ENCODE data around the gene BTBD3. TPM values are rescaled to one million over a fixed set of nuclear protein-coding genes. Genes with fewer than 3 reads are reported as not detected.

The BTBD3 gene
- total RNA-seq, 1 donor, result 32.9 TPM

GRCh38 chr20:11912659-11913415 is 4.9 kb upstream of the BTBD3 start:
- DNase-seq (ENCODE audit: low read depth in 2 of 3, low spot score in 2 of 3), result no peak

- peak in 1 of 3 donors; percentile 10 for DNase-seq (ENCODE audit: low read depth in 2 of 3, low spot score in 2 of 3)
Measured at GRCh38 chr20:11918391-11918845, 725 bp downstream of the BTBD3 start.

- peak in 1 of 3 donors; percentile 63 for DNase-seq (ENCODE audit: low read depth in 2 of 3, low spot score in 2 of 3)
Measured at GRCh38 chr20:11918981-11919380, 1.3 kb downstream of the BTBD3 start.

DNA sequence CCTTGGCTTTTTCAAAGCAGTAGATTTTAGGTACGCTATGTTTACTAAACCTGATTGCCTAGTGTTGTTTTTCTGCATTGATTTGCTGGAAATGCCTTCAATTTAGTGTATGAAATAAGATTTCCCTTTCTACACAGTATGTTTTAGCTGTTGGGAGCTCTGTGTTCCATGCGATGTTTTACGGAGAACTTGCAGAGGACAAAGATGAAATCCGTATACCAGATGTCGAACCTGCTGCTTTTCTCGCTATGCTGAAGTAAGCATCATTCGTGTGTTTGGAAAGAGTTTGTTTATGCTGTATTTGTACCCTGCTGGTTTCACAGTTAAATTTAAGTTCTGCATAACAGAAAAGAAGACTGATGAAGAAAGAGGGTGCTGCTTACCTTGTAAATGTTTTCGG is 1.9 kb downstream of the BTBD3 start:
- DNase-seq (ENCODE audit: low read depth in 2 of 3, low spot score in 2 of 3), result no peak

DNA sequence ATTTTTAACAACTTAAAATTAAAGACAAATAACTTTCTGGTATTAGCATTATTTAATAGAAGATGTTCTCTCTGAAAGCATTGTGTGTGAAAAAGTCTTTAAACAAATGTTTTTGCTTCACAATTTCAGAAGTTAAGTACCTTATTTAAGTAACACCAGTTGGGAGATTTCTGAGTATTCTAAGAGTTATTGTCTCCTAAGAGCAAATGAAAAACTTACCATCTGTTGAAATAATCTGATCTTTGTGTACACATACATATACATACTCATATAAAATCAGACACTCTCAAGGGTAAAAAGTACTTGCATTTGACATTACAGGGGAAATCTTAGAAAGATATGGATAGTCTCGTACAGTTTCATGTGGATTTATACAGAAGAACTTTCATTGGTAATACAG is 2.4 kb downstream of the BTBD3 start:
- DNase-seq (ENCODE audit: low read depth in 2 of 3, low spot score in 2 of 3), result no peak

- DNase-seq (ENCODE audit: low read depth in 2 of 3, low spot score in 2 of 3), result no peak
Measured at GRCh38 chr20:11921321-11921720, 3.6 kb downstream of the BTBD3 start.

- no peak for DNase-seq (ENCODE audit: low read depth in 2 of 3, low spot score in 2 of 3)
Measured at GRCh38 chr20:11922561-11922960, 4.9 kb downstream of the BTBD3 start.

DNA sequence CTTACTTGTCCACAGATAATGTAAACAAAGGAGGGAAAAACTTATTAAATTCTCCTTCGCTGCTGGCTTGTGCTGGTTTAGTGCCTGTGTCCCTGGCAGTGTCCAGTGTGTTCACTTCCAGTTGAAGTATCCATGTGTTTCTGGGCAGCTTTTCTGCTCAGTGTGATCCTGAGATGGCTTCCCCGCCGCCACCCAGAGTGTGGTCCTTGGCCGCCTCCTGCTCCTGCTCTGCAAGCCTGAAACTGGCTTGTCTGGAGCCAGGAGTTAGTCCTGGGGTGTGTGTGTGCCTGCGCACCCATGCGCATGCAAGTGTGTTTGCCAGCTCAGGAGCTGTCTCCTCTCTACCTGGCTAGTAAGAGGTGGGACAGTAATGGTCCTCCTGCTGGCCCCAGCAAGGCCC is 7.2 kb downstream of the BTBD3 start:
- DNase-seq (ENCODE audit: low read depth in 2 of 3, low spot score in 2 of 3), result no peak

DNA sequence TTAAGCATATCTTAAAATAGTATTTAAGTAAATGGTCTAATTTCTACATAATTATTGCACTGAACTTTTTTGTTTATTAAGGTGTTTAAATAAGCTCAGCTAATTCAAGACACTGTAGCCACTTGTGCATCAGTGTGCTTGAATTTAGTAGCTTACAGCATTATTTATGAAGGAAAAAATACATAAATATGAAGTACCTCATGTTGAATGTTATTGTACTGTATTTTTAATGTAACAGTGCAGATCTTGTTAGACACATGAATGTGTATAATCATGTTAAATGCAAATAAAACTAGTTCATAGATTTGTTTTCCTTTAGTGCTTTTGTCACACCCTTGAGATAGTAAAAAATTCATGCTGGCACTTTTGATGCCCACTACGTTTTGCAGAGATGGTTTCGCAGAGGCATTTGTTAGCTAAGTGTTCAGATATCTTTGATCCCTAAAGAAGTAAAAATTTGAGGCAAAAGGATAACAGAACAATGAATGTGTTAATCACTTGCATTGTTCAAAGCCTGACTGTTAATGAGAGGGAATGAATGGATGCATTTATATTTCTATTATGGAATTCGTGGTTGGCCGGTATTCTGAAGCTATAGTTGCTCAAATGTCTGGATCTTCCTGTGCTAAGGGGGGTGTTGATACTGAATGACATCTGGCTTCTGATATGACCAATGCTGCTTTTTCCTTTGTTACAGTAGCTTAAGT is 8.8 kb downstream of the BTBD3 start:
- no peak for DNase-seq (ENCODE audit: low read depth in 2 of 3, low spot score in 2 of 3)

GRCh38 chr20:11929947-11930346 is 12.3 kb downstream of the BTBD3 start:
- no peak for DNase-seq (ENCODE audit: low read depth in 2 of 3, low spot score in 2 of 3)

DNA sequence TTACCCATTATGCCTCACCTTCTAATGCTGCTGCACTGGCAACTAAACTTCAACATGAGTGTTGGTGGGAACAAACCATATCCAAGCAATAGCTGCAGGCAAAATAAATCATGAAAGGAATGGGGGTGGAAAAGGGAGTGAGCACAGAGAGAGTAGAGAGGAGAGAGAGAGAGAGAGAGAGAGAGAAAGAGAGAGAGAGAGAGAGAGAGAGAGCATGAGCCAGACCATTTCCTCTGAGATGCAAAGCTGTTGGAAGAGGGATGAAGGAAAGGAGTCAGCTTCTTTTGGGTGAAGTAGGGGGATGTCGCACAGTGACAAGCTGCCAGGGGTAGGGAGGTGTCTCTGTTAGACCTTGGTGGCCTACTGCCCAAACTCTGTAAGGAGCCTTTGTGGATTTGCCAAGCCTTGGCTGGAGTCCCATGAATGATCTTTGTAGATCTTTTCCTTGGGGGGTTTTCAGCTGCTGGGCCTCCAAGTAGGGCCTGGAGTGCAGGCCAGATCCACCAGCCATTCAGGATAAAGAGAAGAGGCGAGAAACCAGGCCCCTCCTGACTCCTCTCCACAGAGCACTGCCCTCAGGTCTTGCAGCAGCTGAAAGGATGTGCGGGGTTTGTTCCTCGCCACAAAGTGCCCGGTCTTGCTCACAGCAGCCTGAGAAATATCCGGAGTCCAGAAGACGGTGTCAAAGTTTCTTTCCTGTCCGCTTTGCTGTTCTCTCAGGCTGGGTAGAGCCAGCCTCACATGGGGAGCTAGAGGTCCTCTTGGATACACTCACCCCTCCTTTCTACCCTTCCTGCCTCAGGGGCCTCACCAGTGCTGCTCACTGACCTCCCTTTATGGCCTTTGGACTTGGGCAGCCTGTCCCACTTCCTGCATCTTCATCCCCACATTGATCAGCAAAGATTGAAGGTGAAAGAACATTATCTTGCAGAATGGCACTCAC is 17.8 kb downstream of the BTBD3 start:
- no peak for DNase-seq (ENCODE audit: low read depth in 2 of 3, low spot score in 2 of 3)

DNA sequence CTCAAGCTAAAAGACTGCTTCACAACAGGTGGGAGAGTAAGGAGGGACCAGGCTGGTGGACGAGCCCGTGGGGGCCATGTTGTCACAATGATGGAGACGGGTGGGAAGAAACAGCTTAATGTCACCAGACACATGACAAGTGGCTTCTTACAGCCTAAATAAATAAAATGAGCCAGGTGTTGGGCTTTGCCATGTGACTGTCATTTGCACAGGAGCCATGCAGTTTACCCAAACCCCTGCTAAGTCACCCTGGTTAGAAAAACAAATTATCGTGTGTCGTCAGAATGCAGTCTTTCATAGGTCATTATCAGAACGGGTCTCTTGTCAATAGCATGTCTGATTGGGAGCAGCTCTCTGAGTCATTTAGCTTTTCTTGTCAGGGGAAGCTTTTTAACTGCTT is 18.5 kb downstream of the BTBD3 start:
- no peak for DNase-seq (ENCODE audit: low read depth in 2 of 3, low spot score in 2 of 3)

GRCh38 chr20:11937230-11937629 is 19.5 kb downstream of the BTBD3 start:
- DNase-seq (ENCODE audit: low read depth in 2 of 3, low spot score in 2 of 3), result no peak

DNA sequence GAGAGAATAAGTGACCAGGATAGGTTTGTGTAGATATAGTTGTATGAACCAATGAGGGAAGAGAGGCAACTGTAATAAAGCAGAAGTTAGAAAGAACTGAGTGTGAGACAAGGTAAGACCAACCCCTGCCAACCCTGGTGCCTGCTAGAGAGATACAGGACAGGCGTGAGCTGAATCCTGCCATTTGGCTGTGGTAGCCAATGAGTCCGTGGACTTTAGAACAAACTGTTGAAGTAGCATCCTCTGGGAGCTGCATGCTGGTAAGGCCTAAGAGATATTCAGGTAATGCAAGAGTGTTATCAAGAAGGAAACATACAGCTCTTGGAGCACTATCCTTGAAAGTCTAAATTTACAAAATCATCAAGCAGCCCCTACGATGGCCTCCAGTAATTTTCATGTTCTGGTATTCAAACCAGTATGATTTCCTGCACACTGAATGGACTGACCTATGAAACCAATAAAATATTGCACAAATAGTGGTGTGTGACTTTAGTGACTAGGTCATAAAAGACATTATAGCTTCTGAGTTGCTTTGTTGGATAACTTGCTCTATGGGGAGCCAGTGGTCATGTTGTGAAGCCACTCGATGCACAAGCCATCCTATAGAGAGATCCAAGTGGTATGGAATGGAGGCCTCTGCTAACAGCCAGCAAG is 24.0 kb downstream of the BTBD3 start:
- no peak for DNase-seq (ENCODE audit: low read depth in 2 of 3, low spot score in 2 of 3)

- no peak for DNase-seq (ENCODE audit: low read depth in 2 of 3, low spot score in 2 of 3)
Measured at GRCh38 chr20:11943778-11944177, 26.1 kb downstream of the BTBD3 start.

GRCh38 chr20:11948806-11949205 is 31.1 kb downstream of the BTBD3 start:
- no peak for DNase-seq (ENCODE audit: low read depth in 2 of 3, low spot score in 2 of 3)

DNA sequence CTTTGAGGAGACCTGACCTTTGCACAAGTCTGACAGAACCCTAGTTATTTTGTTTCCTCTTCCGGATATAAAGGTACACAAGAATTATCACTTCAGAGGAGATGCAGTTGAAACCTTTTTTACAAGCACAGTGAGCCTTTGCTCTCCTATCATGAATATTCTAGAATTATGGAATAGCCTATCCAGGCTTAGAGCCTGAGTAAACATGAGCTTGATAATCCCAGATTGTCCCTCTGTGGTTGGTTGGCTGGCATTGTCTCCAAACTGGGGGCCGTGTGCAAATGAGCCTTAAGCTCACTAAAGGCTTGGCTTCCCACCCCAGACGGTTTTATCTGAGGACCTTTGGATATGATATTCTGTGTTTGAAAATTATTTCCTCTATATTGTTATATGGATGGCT is 32.0 kb downstream of the BTBD3 start:
- DNase-seq (ENCODE audit: low read depth in 2 of 3, low spot score in 2 of 3), result no peak

GRCh38 chr20:11951696-11952095 is 34.0 kb downstream of the BTBD3 start:
- DNase-seq (ENCODE audit: low read depth in 2 of 3, low spot score in 2 of 3), result no peak

- DNase-seq (ENCODE audit: low read depth in 2 of 3, low spot score in 2 of 3), result no peak
Measured at GRCh38 chr20:11952639-11953038, 34.9 kb downstream of the BTBD3 start.

DNA sequence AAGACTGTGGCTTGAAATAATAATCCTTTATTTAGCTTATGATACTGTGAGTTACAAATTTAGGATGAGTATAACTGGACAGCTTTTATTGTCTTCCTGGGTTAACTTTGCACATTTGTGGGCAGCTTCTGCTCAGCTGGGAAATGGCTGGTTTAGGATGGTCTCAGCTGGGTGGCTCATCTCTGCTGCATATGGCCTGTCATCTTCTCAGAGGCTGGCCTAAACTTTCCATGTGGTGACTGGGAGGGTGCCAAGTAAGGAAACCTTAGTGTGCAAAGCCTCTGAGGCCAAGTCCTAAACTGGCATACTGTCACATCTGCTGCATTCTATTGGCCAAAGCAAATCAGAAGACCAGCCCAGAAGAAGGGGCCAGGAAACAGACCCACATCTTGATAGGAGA is 40.2 kb downstream of the BTBD3 start:
- no peak for DNase-seq (ENCODE audit: low read depth in 2 of 3, low spot score in 2 of 3)

DNA sequence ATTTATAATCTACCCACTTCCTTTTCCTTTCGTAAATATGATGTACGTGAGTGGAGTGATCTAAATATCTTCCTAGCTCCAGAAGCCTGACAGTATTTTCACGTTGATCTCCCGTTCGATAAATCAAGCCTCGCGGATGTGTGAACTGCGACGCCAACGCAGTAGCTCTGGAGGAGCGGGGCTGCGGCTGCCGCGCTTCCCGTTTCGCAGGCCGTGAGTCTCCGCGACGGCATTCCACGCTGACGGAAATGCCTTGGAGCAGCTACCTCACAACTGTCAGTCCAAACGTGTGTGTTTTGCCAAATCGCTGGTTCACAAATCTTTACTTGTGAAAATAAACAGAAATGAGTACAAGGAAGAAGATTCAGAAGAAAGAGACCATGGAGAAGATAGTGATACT is 41.2 kb downstream of the BTBD3 start:
- peak in 1 of 3 donors; percentile 1 for DNase-seq (ENCODE audit: low read depth in 2 of 3, low spot score in 2 of 3)
